GM10266 (cell line): ENCODE measurements around the gene SIRT2.
"Not testable (repeated sequence)": the region's sequence is repeated elsewhere in the genome, so short reads cannot be mapped to it uniquely, and the experiment has no call there.

Experiments
- DNase-seq: peaks from one replicate; pipeline ENCODE4 v3.0.0; 2012; ENCODE audit errors: extremely low spot score
- TF ChIP-seq, protein P1 (sequence below): IDR thresholded peaks from 2 replicates; pipeline ENCODE4 v1.5.1; 2012; ENCODE audit warnings: mild to moderate bottlenecking, low read depth; ENCODE audit not compliant: control insufficient read depth, insufficient read depth; ENCODE audit errors: missing control alignments

The SIRT2 gene

DNA sequence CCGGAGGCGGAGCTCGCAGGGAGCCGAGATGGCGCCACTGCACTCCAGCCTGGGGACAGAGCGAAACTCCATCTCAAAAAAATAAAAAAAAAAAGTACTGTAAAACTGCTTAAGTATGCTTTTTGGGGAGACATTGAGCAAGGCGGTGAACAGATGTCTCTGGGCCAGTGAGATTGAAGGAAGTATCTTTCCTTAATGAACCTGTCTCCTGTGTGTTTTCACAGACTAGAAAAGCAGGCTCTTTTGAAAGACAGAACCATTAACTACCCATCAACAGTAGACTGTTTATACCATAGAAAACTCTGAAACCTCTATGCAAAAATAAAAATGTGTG is 66.4 kb downstream of the SIRT2 start:
- DNase-seq: no peak
- TF ChIP-seq, protein P1, sequence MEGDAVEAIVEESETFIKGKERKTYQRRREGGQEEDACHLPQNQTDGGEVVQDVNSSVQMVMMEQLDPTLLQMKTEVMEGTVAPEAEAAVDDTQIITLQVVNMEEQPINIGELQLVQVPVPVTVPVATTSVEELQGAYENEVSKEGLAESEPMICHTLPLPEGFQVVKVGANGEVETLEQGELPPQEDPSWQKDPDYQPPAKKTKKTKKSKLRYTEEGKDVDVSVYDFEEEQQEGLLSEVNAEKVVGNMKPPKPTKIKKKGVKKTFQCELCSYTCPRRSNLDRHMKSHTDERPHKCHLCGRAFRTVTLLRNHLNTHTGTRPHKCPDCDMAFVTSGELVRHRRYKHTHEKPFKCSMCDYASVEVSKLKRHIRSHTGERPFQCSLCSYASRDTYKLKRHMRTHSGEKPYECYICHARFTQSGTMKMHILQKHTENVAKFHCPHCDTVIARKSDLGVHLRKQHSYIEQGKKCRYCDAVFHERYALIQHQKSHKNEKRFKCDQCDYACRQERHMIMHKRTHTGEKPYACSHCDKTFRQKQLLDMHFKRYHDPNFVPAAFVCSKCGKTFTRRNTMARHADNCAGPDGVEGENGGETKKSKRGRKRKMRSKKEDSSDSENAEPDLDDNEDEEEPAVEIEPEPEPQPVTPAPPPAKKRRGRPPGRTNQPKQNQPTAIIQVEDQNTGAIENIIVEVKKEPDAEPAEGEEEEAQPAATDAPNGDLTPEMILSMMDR: no peak

DNA sequence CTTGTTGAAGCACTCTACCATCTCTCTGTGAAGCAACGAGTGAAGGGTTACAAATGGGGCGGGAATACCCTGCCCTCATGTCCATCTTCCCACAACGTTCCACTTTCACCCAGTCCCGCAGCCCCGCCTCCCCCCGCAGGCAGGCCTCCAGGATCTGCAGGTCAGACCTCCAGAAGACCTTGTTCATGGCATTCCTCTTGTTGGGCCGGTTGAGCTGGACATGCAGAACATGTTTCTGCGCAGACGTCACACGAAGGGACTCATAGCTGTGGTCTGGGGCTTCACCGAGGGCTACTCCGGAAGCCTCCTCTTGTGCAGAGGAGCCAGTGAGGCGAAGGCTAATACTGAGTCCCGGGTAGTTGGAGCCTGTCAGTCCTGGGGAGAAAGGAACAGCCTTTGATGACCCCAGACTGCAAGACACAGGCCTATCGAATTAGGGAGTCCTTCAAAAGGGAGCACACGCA is 68.2 kb downstream of the SIRT2 start:
- TF ChIP-seq, protein P1: no peak
- peak; percentile 73 for DNase-seq

DNA sequence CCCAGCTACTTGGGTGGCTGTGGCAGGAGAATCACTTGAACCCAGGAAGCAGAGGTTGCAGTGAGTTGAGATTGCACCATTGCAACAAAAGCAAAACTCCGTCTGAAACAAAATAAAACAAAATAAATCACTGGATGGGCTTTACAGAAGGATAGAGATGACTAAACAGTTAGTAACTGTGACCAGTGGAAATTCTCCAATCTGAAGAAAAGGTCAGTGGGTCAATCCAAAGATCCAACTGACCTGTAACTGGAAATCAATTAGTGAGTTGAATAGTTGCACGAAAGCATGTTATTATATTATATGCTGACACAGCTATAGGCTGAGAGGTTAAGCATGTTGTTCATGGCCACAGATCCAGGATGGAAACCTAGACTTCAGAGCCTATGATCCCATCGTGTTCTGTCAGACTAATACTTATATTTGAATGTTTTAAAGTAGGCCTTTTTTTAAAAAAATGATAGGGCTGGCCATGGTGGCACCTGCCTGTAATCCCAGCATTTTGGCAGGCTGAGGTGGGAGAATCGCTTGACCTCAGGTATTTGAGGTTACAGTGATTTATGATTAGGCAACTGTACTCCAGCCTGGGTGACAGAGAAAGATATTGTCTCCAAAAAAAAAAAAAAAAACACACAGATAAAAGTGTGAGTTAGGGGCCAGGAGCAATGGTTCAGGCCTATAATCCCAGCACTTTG is 69.2 kb downstream of the SIRT2 start:
- DNase-seq: no peak
- TF ChIP-seq, protein P1: no peak

DNA sequence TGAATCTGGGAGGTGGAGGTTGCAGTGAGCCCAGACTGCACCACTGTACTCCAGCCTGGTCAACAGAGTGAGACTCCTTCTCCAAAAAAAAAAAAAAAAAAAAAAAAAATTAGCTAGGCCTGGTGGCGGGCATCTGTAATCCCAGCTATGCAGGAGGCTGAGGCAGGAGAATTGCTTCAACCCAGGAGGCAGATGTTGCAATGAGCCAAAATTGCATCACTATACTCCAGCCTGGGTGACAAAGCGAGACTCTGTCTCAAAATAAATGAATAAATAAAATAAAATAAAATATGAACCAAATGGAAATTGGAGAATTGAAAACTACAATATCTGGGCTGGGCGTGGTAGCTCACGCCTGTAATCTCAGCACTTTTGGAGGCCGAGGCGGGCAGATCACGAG is 70.2 kb downstream of the SIRT2 start:
- DNase-seq: not testable (repeated sequence)
